Measurements from ENCODE around the gene CSGALNACT2.

Gene CSGALNACT2

GRCh38 chr10:43186150-43186549, 47.9 kb downstream of the CSGALNACT2 start:
- DNase-seq (ENCODE audit: low read depth) = no peak
- no peak overlapping the region for H3K4me3 ChIP-seq (ENCODE audit: low read length)
- no peak for TF ChIP-seq CTCF (conservative IDR thresholded peaks at IDR 0.05; ENCODE audit: low read depth, low read length)

DNA sequence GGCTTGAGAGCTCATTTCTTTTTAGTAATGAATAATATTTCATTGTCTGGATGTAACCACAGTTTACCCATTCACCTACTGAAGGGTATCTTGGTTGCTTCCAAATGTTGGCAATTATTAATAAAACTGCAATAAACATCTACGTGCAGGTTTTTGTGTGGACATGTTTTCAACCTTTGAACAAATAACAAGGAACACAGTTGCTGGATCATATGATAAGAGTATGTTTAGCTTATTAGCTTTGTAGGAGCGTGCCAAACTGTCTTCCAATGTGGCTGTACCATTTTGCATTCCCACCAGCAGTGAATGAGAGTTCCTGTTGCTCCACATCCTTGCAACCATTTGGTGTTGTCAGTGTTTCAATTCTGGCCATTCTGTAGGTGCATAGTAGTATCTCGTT, 49.0 kb downstream of the CSGALNACT2 start:
- no peak overlapping the region for H3K4me3 ChIP-seq (ENCODE audit: low read length)
- no peak for DNase-seq (ENCODE audit: low read depth)
- no peak for TF ChIP-seq CTCF (conservative IDR thresholded peaks at IDR 0.05; ENCODE audit: low read depth, low read length)

- H3K4me3 ChIP-seq (ENCODE audit: low read length) = no peak overlapping the region
- no peak for DNase-seq (ENCODE audit: low read depth)
- no peak for TF ChIP-seq CTCF (conservative IDR thresholded peaks at IDR 0.05; ENCODE audit: low read depth, low read length)
Observed at GRCh38 chr10:43188702-43189101, 50.5 kb downstream of the CSGALNACT2 start.

DNA sequence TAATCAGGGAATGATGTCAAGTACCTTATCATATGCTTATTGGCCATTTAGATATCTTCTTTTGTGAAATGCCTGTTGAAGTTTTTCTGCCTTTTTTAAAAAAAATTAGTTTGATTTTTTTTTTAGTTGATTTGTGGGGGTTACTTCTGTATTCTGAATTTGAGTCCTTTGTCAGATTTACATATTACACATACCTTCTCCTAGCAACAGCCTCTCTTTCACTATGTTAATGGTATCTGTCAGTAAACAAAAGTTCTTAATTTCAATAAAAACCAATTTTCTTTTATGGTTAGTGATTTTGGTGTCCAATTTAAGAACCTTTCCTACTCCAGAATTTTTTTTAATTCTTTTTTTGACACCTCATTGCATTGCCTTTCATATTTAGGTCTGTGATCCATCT, 52.0 kb downstream of the CSGALNACT2 start:
- H3K4me3 ChIP-seq (ENCODE audit: low read length) = no peak overlapping the region
- TF ChIP-seq CTCF (conservative IDR thresholded peaks at IDR 0.05; ENCODE audit: low read depth, low read length) = no peak
- no peak for DNase-seq (ENCODE audit: low read depth)

DNA sequence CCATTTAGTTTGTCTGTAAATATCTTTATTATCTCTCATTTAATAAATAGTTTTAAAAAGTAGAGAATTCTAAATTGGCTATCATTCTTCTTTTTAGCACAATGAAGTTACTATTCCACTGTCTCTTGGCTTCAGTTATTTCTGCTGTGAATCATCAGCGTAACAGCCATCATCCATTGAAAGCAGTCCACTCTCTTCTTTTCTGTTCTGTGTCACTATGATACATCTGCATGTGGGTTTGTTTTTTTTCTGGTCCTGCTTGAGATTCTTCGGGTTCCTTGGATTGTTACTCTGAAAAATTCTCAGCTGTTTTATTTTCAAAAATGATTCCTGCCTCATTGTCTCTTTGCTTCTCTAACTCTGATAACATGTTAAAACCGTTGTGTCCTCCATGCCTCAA, 52.5 kb downstream of the CSGALNACT2 start:
- DNase-seq (ENCODE audit: low read depth) = no peak
- no peak for TF ChIP-seq CTCF (conservative IDR thresholded peaks at IDR 0.05; ENCODE audit: low read depth, low read length)
- H3K4me3 ChIP-seq (ENCODE audit: low read length) = no peak overlapping the region

DNA sequence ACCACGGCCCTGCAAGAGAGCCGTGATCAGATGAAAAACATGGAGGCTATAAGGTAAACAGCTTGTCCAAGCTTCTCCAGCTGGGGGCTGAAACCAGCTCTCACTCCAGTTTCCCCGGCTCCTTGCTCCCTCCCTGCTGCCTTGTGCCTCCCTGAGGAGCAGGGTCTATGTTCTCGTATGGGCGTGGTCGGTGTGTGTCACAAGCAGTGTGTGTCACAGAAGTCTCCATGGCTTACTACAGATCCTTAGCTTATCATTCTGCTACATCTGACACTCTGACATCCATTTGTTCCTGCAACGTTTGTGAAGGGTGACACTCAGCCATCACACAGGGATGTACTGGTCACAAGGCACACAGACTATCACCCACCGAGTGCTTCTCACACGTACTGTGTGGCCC, 54.6 kb downstream of the CSGALNACT2 start:
- no peak overlapping the region for H3K4me3 ChIP-seq (ENCODE audit: low read length)
- no peak for TF ChIP-seq CTCF (conservative IDR thresholded peaks at IDR 0.05; ENCODE audit: low read depth, low read length)
- no peak for DNase-seq (ENCODE audit: low read depth)

DNA sequence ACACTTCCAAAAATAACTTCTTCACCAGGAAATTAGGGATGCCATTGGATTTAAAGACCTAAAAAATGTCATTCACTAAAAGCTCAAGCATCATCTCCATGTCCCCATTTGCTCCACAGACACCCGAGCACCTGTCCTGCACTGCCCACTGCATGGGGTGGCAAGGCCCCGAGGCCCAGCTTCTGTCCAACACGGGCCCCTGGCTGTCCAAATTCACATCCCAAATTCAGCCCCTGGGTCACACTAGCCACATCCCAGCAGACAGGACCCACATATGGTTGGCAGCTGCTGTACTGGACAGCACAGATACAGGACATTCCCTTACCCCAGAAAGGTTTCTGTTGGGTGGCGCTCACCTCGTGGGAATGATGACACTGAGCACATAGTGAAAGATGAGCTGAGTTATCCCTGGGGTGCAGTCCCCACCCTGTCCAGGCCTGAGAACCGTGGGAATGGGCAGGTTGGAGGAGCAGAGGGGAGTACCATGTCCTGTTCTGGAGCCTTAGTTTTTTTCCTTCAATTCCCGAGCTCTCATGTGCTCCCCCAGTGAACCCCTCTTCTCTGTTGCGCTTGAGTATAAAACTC, 55.3 kb downstream of the CSGALNACT2 start:
- no peak for TF ChIP-seq CTCF (conservative IDR thresholded peaks at IDR 0.05; ENCODE audit: low read depth, low read length)
- DNase-seq (ENCODE audit: low read depth) = no peak
- H3K4me3 ChIP-seq (ENCODE audit: low read length) = no peak overlapping the region

Data from retinal pigment epithelial cell (primary cell).